ENCODE data around the gene STAP2.

- TF ChIP-seq CTCF (IDR thresholded peaks at IDR 0.05) = no peak
- TF ChIP-seq POLR2A (IDR thresholded peaks at IDR 0.05) = no peak
- no peak for TF ChIP-seq POLR2AphosphoS5 (IDR thresholded peaks at IDR 0.05)
Observed at GRCh38 chr19:4347521-4347920, 8.9 kb upstream of the STAP2 start.

Measured in breast epithelium (tissue), 3 donors.